ENCODE results near the gene U2AF1L4.

- TF ChIP-seq, protein P1, sequence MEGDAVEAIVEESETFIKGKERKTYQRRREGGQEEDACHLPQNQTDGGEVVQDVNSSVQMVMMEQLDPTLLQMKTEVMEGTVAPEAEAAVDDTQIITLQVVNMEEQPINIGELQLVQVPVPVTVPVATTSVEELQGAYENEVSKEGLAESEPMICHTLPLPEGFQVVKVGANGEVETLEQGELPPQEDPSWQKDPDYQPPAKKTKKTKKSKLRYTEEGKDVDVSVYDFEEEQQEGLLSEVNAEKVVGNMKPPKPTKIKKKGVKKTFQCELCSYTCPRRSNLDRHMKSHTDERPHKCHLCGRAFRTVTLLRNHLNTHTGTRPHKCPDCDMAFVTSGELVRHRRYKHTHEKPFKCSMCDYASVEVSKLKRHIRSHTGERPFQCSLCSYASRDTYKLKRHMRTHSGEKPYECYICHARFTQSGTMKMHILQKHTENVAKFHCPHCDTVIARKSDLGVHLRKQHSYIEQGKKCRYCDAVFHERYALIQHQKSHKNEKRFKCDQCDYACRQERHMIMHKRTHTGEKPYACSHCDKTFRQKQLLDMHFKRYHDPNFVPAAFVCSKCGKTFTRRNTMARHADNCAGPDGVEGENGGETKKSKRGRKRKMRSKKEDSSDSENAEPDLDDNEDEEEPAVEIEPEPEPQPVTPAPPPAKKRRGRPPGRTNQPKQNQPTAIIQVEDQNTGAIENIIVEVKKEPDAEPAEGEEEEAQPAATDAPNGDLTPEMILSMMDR (conservative IDR thresholded peaks at IDR 0.05; ENCODE audit: low read length), result no peak
- no peak for TF ChIP-seq EZH2phosphoT487 (IDR thresholded peaks at IDR 0.05; ENCODE audit: borderline replicate concordance)
Measured at GRCh38 chr19:35731353-35731752, 13.9 kb downstream of the U2AF1L4 start.

Measured in Loucy (cell line).